Mesodermal cell (in vitro differentiated cells): ENCODE measurements around the gene PPP1R37.

ENCODE experiments used
- H3K27ac ChIP-seq: 2 replicates; pipeline ENCODE4 v1.7.0; 2013; ENCODE audit warnings: mild to moderate bottlenecking, low read depth, low read length, moderate library complexity; ENCODE audit not compliant: severe bottlenecking
- H3K36me3 ChIP-seq: 2 replicates; pipeline ENCODE4 v1.7.1; 2013; ENCODE audit warnings: mild to moderate bottlenecking, low read length, moderate library complexity; ENCODE audit not compliant: control insufficient read depth, insufficient read depth
- H3K4me1 ChIP-seq: one replicate; pipeline ENCODE4 v1.7.1; 2013; ENCODE audit warnings: mild to moderate bottlenecking, low read length; ENCODE audit not compliant: insufficient read depth, control insufficient read depth, poor library complexity, severe bottlenecking
- H3K4me3 ChIP-seq: 2 replicates; pipeline ENCODE4 v1.7.0; 2013; ENCODE audit warnings: low read length, control low read depth, mild to moderate bottlenecking; ENCODE audit not compliant: insufficient read depth, poor library complexity, severe bottlenecking; ENCODE audit errors: extremely low read depth
- H3K9me3 ChIP-seq: 2 replicates; pipeline ENCODE4 v1.7.1; 2013; ENCODE audit warnings: mild to moderate bottlenecking, low read length, moderate library complexity; ENCODE audit not compliant: control insufficient read depth
- WGBS, 2 experiments: methylation state at CpG; one replicate each; pipeline ENCODE4 v1.1.5; 2013; ENCODE audit warnings: missing lambda C conversion rate in 2 of 2; ENCODE audit not compliant: insufficient coverage in 2 of 2; 5-methylcytosine and 5-hydroxymethylcytosine counted together

Gene PPP1R37

GRCh38 chr19:45178262-45179071, 85.5 kb downstream of the PPP1R37 start, which contains the start of gene BLOC1S3:
Gene BLOC1S3 (plus strand): TSS chr19:45178784. CDS start chr19:45179297, 513 bp downstream.
- peaks cover 7% of the 10 kb centered on the region for H3K4me1 ChIP-seq
- no peaks in the 10 kb centered on the region for H3K9me3 ChIP-seq
- peaks cover 11% of the 10 kb centered on the region for H3K36me3 ChIP-seq
- WGBS, 2 experiments, result 0% methylated on average over 51 of the region's 51 CpGs
- H3K4me3 ChIP-seq, result peak within 1 kb of the TSS; percentile 83
- H3K27ac ChIP-seq, result peak within 1 kb of the TSS; percentile 88

- no peaks in the 10 kb centered on the region for H3K9me3 ChIP-seq
- H3K4me1 ChIP-seq, result peaks cover 4% of the 10 kb centered on the region
- H3K4me3 ChIP-seq, result peak overlapping the region; percentile 83
- WGBS, 2 experiments, result 1 to 2% methylated on average over 70 to 93 of the region's 97 CpGs
- H3K27ac ChIP-seq, result peak overlapping the region; percentile 74
- peaks cover 11% of the 10 kb centered on the region for H3K36me3 ChIP-seq
Observed at GRCh38 chr19:45179072-45179891, 86.3 kb downstream of the PPP1R37 start.

DNA sequence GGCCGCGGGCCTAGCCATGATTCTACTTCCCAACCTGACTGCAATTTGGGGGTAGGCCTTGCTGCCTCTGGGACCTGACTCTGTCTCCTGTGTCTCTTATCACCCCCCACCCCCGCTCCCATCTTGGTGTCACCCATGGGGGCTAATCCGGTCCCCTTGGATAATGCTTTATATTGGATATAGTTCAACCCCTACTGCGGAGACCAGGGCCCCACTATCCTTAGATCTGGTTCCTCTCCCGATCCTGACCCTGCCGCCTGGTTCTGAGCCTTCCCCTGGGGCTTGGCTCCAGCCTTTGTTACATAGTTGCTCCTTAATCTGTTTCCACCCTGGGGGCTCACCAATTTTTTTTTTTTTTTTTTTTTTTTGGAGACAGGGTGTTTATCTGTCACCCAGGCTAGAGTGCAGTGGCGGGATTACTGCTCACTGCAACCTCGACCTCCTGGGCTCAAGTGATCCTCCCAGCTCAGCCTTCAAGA, 87.0 kb downstream of the PPP1R37 start:
- H3K9me3 ChIP-seq, result no peaks in the 10 kb centered on the region
- peak overlapping the region; percentile 74 for H3K27ac ChIP-seq
- H3K4me3 ChIP-seq, result peak overlapping the region; percentile 83
- peaks cover 4% of the 10 kb centered on the region for H3K4me1 ChIP-seq
- WGBS, 2 experiments, result 54 to 60% methylated on average over 5 to 7 of the region's 9 CpGs
- peaks cover 11% of the 10 kb centered on the region for H3K36me3 ChIP-seq

GRCh38 chr19:45180936-45181335, 88.0 kb downstream of the PPP1R37 start:
- WGBS, 2 experiments, result 88 to 95% methylated on average over 7 of the region's 7 CpGs
- H3K27ac ChIP-seq, result no peak overlapping the region
- H3K4me1 ChIP-seq, result peaks cover 4% of the 10 kb centered on the region
- H3K4me3 ChIP-seq, result no peak overlapping the region
- H3K36me3 ChIP-seq, result peaks cover 11% of the 10 kb centered on the region
- no peaks in the 10 kb centered on the region for H3K9me3 ChIP-seq

DNA sequence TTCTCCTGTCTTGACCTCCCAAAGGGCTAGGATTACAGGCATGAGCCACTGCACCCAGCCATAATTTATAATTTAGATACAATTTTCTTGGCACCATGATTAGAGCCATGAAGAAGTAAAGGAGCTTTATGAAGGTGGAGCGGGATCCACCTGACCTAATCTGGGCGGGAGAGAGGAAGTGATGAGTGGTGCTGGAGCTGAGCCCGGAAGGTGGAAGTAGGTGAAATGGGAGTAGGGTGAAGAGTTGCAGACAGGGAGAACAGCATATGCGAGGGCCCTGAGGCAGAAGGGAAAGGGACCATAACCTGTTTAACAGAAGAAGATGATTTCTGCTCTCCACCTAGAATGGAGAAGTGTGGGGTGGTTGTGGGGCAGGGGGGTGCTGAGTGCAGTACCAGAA, 89.8 kb downstream of the PPP1R37 start:
- Histone ChIP-seq H3K4me3 (no peak overlapping the region), H3K9me3 (no peaks in the 10 kb centered on the region), H3K36me3 (peaks cover 11% of the 10 kb centered on the region), H3K27ac (no peak overlapping the region), H3K4me1 (peaks cover 4% of the 10 kb centered on the region)
- WGBS, 2 experiments, result 85 to 94% methylated on average over 4 of the region's 4 CpGs

GRCh38 chr19:45184115-45184514, 91.1 kb downstream of the PPP1R37 start:
- Histone ChIP-seq H3K4me1 (peaks cover 4% of the 10 kb centered on the region), H3K36me3 (peaks cover 11% of the 10 kb centered on the region), H3K27ac (no peak overlapping the region), H3K4me3 (no peak overlapping the region), H3K9me3 (no peaks in the 10 kb centered on the region)
- 92 to 100% methylated on average over 4 of the region's 5 CpGs for WGBS, 2 experiments

- WGBS, 2 experiments, result 93 to 95% methylated on average over 9 to 12 of the region's 12 CpGs
Observed at GRCh38 chr19:45186509-45187334, 93.7 kb downstream of the PPP1R37 start.

DNA sequence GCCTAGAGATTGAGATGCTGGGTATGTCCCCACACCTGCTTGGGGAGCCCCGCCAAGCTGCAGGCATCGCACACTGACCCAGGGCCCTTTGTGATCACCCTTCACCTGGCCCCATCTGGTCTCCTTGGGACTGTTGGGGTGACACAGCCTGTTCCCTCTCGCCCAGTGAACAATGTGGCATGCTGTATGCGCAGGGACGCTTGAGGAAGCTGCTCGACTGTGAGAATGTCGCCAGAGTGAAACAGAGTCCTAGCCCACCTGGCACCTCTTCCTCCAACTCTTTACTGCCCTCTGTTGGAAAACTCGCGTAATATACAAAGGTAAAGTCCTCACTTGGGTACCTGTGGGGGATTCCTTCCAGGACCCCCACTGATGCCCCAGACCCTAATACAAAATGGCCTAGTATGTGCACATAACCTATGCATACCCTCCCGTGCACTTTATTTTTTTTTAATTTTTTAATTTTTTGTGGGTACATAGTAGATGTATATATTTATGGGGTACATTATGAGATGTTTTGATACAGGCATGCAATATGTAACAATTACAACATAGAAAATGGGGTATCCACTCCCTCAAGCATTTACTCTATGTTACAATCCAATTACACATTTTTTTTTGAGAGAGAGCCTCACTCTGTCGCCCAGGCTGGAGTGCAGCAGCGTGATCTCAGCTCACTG, 94.6 kb downstream of the PPP1R37 start:
- no peaks in the 10 kb centered on the region for H3K9me3 ChIP-seq
- H3K4me1 ChIP-seq, result peaks cover 5% of the 10 kb centered on the region
- 44 to 47% methylated on average over 8 to 9 of the region's 12 CpGs for WGBS, 2 experiments
- H3K27ac ChIP-seq, result no peak overlapping the region
- H3K4me3 ChIP-seq, result no peak overlapping the region
- no peaks in the 10 kb centered on the region for H3K36me3 ChIP-seq

More at GRCh38 chr19:45186509-45187334, 93.7 kb downstream of the PPP1R37 start:
- H3K4me3 ChIP-seq, result no peak overlapping the region
- H3K27ac ChIP-seq, result no peak overlapping the region
- H3K9me3 ChIP-seq, result no peaks in the 10 kb centered on the region
- H3K4me1 ChIP-seq, result peaks cover 3% of the 10 kb centered on the region
- peaks cover 4% of the 10 kb centered on the region for H3K36me3 ChIP-seq

DNA sequence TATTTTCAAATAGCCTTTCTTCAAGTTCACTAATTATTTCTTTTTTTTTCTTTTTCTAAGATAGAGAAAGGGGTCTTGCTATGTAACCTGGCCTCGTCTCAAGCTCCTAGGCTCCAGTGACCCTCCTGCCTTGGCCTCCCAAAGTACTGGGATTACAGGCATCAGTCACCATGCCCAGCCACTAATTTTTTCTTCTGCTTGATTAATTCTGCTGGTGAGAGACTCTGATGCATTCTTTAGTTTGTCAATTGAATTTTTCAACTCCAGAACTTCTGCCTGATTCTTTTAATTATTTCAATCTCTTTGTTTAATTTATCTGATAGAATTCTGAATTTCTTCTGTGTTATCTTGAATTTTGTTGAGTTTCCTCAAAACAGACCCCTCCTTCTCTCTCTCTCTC, 97.0 kb downstream of the PPP1R37 start:
- Histone ChIP-seq H3K9me3 (no peaks in the 10 kb centered on the region), H3K4me1 (peaks cover 5% of the 10 kb centered on the region), H3K27ac (no peak overlapping the region), H3K36me3 (no peaks in the 10 kb centered on the region), H3K4me3 (no peak overlapping the region)
- WGBS, 2 experiments, result 80% methylated on average over 1 of the region's 1 CpG; no CpG with 5 or more reads in 1 of the 2 experiments

DNA sequence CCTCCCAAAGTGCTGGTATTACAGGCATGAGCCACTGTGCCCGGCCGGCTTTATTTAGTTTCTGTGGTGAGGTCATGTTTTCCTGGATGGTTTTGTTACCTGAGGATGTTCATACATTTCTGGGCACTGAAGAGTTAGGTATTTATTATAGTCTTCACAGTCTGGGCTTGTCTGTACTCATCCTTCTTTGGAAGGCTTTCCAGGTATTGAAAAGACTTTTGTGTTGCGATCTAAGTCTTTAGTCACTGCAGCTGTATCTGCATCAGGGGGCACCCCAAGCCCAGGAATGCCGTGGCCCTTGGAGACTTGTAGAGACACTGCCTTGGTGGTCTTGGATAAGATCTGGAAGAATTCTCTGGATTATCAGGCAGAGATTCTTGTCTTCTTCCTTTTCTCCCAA, 98.4 kb downstream of the PPP1R37 start:
- peaks cover 5% of the 10 kb centered on the region for H3K4me1 ChIP-seq
- H3K4me3 ChIP-seq, result no peak overlapping the region
- H3K36me3 ChIP-seq, result no peaks in the 10 kb centered on the region
- 80 to 90% methylated on average over 2 to 4 of the region's 4 CpGs for WGBS, 2 experiments
- no peaks in the 10 kb centered on the region for H3K9me3 ChIP-seq
- H3K27ac ChIP-seq, result no peak overlapping the region
